H1 (cell line): ENCODE measurements around the gene HOXD11. TPM values are rescaled to one million over a fixed set of nuclear protein-coding genes. Genes with fewer than 3 reads are reported as not detected.

Experiments
- CTCF ChIA-PET: fragments of 300-600 bp; sonication (Branson Sonifier 250); formaldehyde crosslinking; loops from one replicate; lab custom pipeline; 2021; ENCODE audit not compliant: partially characterized antibody; lab: Charles Lee
- POLR2A ChIA-PET: fragments of 300-600 bp; sonication (Branson Sonifier 250); formaldehyde crosslinking; loops from one replicate; lab custom pipeline; 2021; ENCODE audit warnings: inconsistent platforms; ENCODE audit not compliant: partially characterized antibody; lab: Charles Lee
- DNase-seq, 2 experiments: peaks; one replicate each; pipeline versions ENCODE4 v3.0.0 to v3.0.0-alpha.2; 2010 to 2022; ENCODE audit warnings: low spot score in 2 of 2, low read depth in 1 of 2, mixed read lengths in 1 of 2
- FAIRE-seq: peaks from 2 replicates; lab custom pipeline; 2011; peaks lifted over from hg19 to GRCh38; lab: Jason Lieb, UNC
- H2AFZ ChIP-seq: 2 replicates; pipeline ENCODE4 v1.8.1; 2012; ENCODE audit warnings: low read length, inconsistent platforms
- H2AK5ac ChIP-seq: 2 replicates; pipeline ENCODE4 v1.6.1; 2013; ENCODE audit warnings: low read depth, low read length
- H2BK120ac ChIP-seq: replicated peaks from 2 replicates; pipeline ENCODE3; 2013; ENCODE audit warnings: low read depth, low read length, inconsistent platforms
- H2BK12ac ChIP-seq: 2 replicates; pipeline ENCODE4 v1.6.1; 2013; ENCODE audit warnings: low read depth, low read length
- H2BK15ac ChIP-seq: 2 replicates; pipeline ENCODE4 v1.6.1; 2013; ENCODE audit warnings: low read length
- H2BK20ac ChIP-seq: 2 replicates; pipeline ENCODE4 v1.6.1; 2013; ENCODE audit warnings: low read length
- H2BK5ac ChIP-seq: 2 replicates; pipeline ENCODE4 v1.6.1; 2013; ENCODE audit warnings: low read depth, low read length
- H3K14ac ChIP-seq: 2 replicates; pipeline ENCODE4 v1.6.1; 2013; ENCODE audit warnings: inconsistent platforms; ENCODE audit not compliant: insufficient read length
- H3K18ac ChIP-seq: 2 replicates; pipeline ENCODE4 v1.6.1; 2013; ENCODE audit warnings: low read length; ENCODE audit errors: extremely low read depth
- H3K23ac ChIP-seq: 2 replicates; pipeline ENCODE4 v1.6.1; 2013; ENCODE audit warnings: inconsistent platforms; ENCODE audit not compliant: insufficient read length
- H3K23me2 ChIP-seq: 2 replicates; pipeline ENCODE4 v1.6.1; 2013; ENCODE audit warnings: low read depth, low read length
- H3K27ac ChIP-seq: 2 replicates; pipeline ENCODE4 v1.6.1; 2011; ENCODE audit warnings: low read depth, low read length, inconsistent platforms
- H3K27me3 ChIP-seq, 4 experiments: replicated peaks in 1 of 4; 1 replicate in 1 of 4; 2 replicates in 3 of 4; pipeline versions ENCODE4 v1.6.1 to v1.8.1; 2011 to 2013; ENCODE audit warnings: low read length in 3 of 4, mild to moderate bottlenecking in 3 of 4, inconsistent platforms in 2 of 4, mixed read lengths in 2 of 4, moderate library complexity in 1 of 4; ENCODE audit not compliant: control insufficient read depth in 3 of 4, insufficient read depth in 3 of 4; ENCODE audit errors: extremely low read depth in 1 of 4
- H3K36me3 ChIP-seq, 4 experiments: 2 replicates each; pipeline versions ENCODE4 v1.6.1 to v1.8.1; 2011 to 2013; ENCODE audit warnings: mild to moderate bottlenecking in 4 of 4, low read length in 3 of 4, moderate library complexity in 2 of 4, control low read depth in 1 of 4, inconsistent platforms in 1 of 4; ENCODE audit not compliant: insufficient read depth in 4 of 4, control insufficient read depth in 2 of 4
- H3K4ac ChIP-seq: replicated peaks from 2 replicates; pipeline ENCODE3; 2013; ENCODE audit warnings: low read length, low read depth, mixed read lengths, inconsistent platforms; ENCODE audit not compliant: insufficient read length
- H3K4me1 ChIP-seq, 4 experiments: replicated peaks in 1 of 4; 1 replicate in 1 of 4; 2 replicates in 3 of 4; pipeline versions ENCODE4 v1.6.1 to v1.8.1; 2011 to 2013; ENCODE audit warnings: low read length in 3 of 4, inconsistent platforms in 2 of 4, mixed read lengths in 1 of 4; ENCODE audit not compliant: insufficient read depth in 4 of 4, control insufficient read depth in 3 of 4
- H3K4me2 ChIP-seq, 2 experiments: 2 replicates each; pipeline versions ENCODE4 v1.6.1 to v1.8.1; 2011 to 2013; ENCODE audit warnings: low read depth in 2 of 2, low read length in 2 of 2, control low read depth in 1 of 2, inconsistent platforms in 1 of 2, mild to moderate bottlenecking in 1 of 2; ENCODE audit not compliant: insufficient read depth in 1 of 2
- H3K4me3 ChIP-seq, 4 experiments: fragments of 200-600, 300-600 bp in 1 of 4; sonication (generic), shearing (Covaris generic), sonication (Bioruptor Twin) in 1 of 4; 2 replicates each; pipeline versions ENCODE4 v1.5.1 to v1.8.1; 2011 to 2016; ENCODE audit warnings: low read length in 4 of 4, low read depth in 3 of 4, control low read depth in 2 of 4, inconsistent platforms in 2 of 4, mild to moderate bottlenecking in 2 of 4, mixed read lengths in 1 of 4, moderate library complexity in 1 of 4; ENCODE audit not compliant: insufficient read depth in 2 of 4; ENCODE audit errors: extremely low read depth in 1 of 4
- H3K56ac ChIP-seq: replicated peaks from 2 replicates; pipeline ENCODE3; 2013; ENCODE audit warnings: low read depth, mild to moderate bottlenecking, mixed read lengths, low read length, inconsistent platforms; ENCODE audit not compliant: insufficient read length
- H3K79me1 ChIP-seq: 2 replicates; pipeline ENCODE4 v1.6.1; 2013; ENCODE audit warnings: low read depth, low read length, control low read depth
- H3K79me2 ChIP-seq, 2 experiments: 2 replicates each; pipeline versions ENCODE4 v1.6.1 to v1.8.1; 2012 to 2013; ENCODE audit warnings: low read length in 2 of 2, mild to moderate bottlenecking in 2 of 2, inconsistent platforms in 1 of 2; ENCODE audit not compliant: insufficient read depth in 2 of 2, control insufficient read depth in 1 of 2
- H3K9ac ChIP-seq, 4 experiments: replicated peaks in 1 of 4; 1 replicate in 1 of 4; 2 replicates in 3 of 4; pipeline versions ENCODE4 v1.6.1 to v1.8.1; 2011 to 2013; ENCODE audit warnings: low read depth in 3 of 4, low read length in 3 of 4, control low read depth in 2 of 4, mild to moderate bottlenecking in 2 of 4, moderate library complexity in 2 of 4, inconsistent platforms in 1 of 4; ENCODE audit errors: extremely low read depth in 1 of 4
- H3K9me3 ChIP-seq, 2 experiments: 2 replicates each; pipeline versions ENCODE4 v1.6.1 to v1.8.1; 2012 to 2013; ENCODE audit warnings: mild to moderate bottlenecking in 2 of 2, moderate library complexity in 2 of 2, control low read depth in 1 of 2, inconsistent platforms in 1 of 2, low read depth in 1 of 2, low read length in 1 of 2, mixed read lengths in 1 of 2; ENCODE audit not compliant: insufficient read depth in 2 of 2
- H4K20me1 ChIP-seq, 2 experiments: replicated peaks in 1 of 2; 2 replicates each; pipeline versions ENCODE3 to v1.8.1; 2011 to 2013; ENCODE audit warnings: inconsistent platforms in 2 of 2, low read length in 2 of 2, mild to moderate bottlenecking in 1 of 2; ENCODE audit not compliant: insufficient read depth in 2 of 2, control insufficient read depth in 1 of 2
- H4K5ac ChIP-seq: 2 replicates; pipeline ENCODE4 v1.6.1; 2013; ENCODE audit warnings: low read length, low read depth, mixed read lengths, inconsistent platforms; ENCODE audit not compliant: insufficient read length
- H4K8ac ChIP-seq: 2 replicates; pipeline ENCODE4 v1.8.0; 2013; ENCODE audit warnings: mild to moderate bottlenecking, moderate library complexity, low read length, inconsistent platforms; ENCODE audit not compliant: insufficient read depth; ENCODE audit errors: extremely low read depth
- H4K91ac ChIP-seq: replicated peaks from 2 replicates; pipeline ENCODE3; 2013; ENCODE audit warnings: low read length, mixed read lengths, inconsistent platforms; ENCODE audit not compliant: insufficient read length
- HDAC2 ChIP-seq, 2 experiments: fragments of 300-600 bp in 1 of 2; sonication (generic) in 1 of 2; IDR thresholded peaks; 2 replicates each; pipeline ENCODE4 v1.6.1; 2011 to 2012; ENCODE audit warnings: low read depth in 2 of 2, low read length in 2 of 2, mild to moderate bottlenecking in 2 of 2, moderate library complexity in 2 of 2, borderline replicate concordance in 1 of 2, inconsistent platforms in 1 of 2
- YY1 ChIP-seq: IDR thresholded peaks from 2 replicates; pipeline ENCODE4 v1.6.1; 2011; ENCODE audit warnings: low read depth, mild to moderate bottlenecking, low read length
- WGBS, 2 experiments: shearing (Covaris generic) in 1 of 2; methylation state at CpG; one replicate each; pipeline versions ENCODE4 v1.1.6 to v1.1.7; 2013 to 2015; ENCODE audit warnings: low lambda C conversion rate in 2 of 2, mixed read lengths in 2 of 2, inconsistent platforms in 1 of 2, low coverage in 1 of 2, missing lambda C conversion rate in 1 of 2; ENCODE audit not compliant: insufficient replicate concordance in 2 of 2, insufficient coverage in 1 of 2, insufficient read length in 1 of 2; ENCODE audit errors: extremely low coverage in 1 of 2, missing lambda C conversion rate in 1 of 2; 5-methylcytosine and 5-hydroxymethylcytosine counted together
- polyA plus RNA-seq, 7 experiments: library from polyadenylated mRNA; depleted of rRNA in 3 of 7; stranded (reverse) in 5 of 7; unstranded in 2 of 7; fragments of >200 nt in 5 of 7; fragments of 200-250 nt in 2 of 7; gene quantifications; 1 replicate in 5 of 7; 2 replicates in 1 of 7; 4 replicates in 1 of 7; pipeline versions ENCODE4 v1.2.1 to v1.2.3, GENCODE V29; 2011 to 2013; ENCODE audit warnings: missing spikeins in 2 of 7, mixed read lengths in 2 of 7
- total RNA-seq: library from RNA; stranded (reverse); fragmentation: NEBNext Ultra II Directional; extraction: Animal tissue kit (Norgen Biotek cat#: 25700); gene quantifications from 2 replicates; pipeline ENCODE4 v1.2.1, GENCODE V29; 2021

HOXD11 gene
- total and polyA plus RNA-seq, 2 of the 8 experiments (the other 6 are each of a cell fraction or from before 2014, with no cell fraction given), result not detected

- FAIRE-seq, result no peak
- no peak for DNase-seq
- H4K20me1 ChIP-seq, result peaks cover 23 to 43% of the 10 kb centered on the region in 2 experiments
Measured at GRCh38 chr2:176156807-176157498, 49.9 kb downstream of the HOXD11 start, which contains the start of gene HOXD3. HOXD3 (plus strand) TSS chr2:176157307; CDS start chr2:176169115, 11,808 bp downstream.

More at GRCh38 chr2:176156807-176157498, 49.9 kb downstream of the HOXD11 start, which contains the start of gene HOXD3:
- H2BK5ac ChIP-seq, result no peak within 1 kb of the TSS
- no peaks in the 10 kb centered on the region for H3K79me1 ChIP-seq
- no peak within 1 kb of the TSS for H3K56ac ChIP-seq
- H2BK15ac ChIP-seq, result no peak within 1 kb of the TSS
- WGBS, 2 experiments, result 4% methylated on average over 33 of the region's 48 CpGs; no CpG with 5 or more reads in 1 of the 2 experiments
- POLR2A ChIA-PET, result interaction anchor here (1.4 kb wide), 1 partner anchor 27 kb away, joined by 3 read pairs; no protein-coding TSS in a partner anchor
- no peak within 1 kb of the TSS; a peak in 1 of 8 replicates for H3K4me3 ChIP-seq
- H2BK12ac ChIP-seq, result no peak within 1 kb of the TSS
- no peak within 1 kb of the TSS for H3K27ac ChIP-seq
- no peaks in the 10 kb centered on the region for H3K79me2 ChIP-seq
- no peak within 1 kb of the TSS for H3K4ac ChIP-seq
- H3K27me3 ChIP-seq, result peaks cover 98 to 100% (median 100%) of the 10 kb centered on the region in 4 experiments
- no peaks in the 10 kb centered on the region for H3K9me3 ChIP-seq
- no peak within 1 kb of the TSS for H4K5ac ChIP-seq
- H4K91ac ChIP-seq, result no peak within 1 kb of the TSS
- no peak within 1 kb of the TSS for H3K9ac ChIP-seq
- TF ChIP-seq YY1, result peak; percentile 54; the same call in 1 of the 2 replicates
- no peak for TF ChIP-seq HDAC2 (IDR thresholded peaks at IDR 0.05; ENCODE audit: borderline replicate concordance in 1 of 2, low read depth in 2 of 2, low read length in 2 of 2)
- TF ChIP-seq, all 59 proteins: peak for 1
- Histone ChIP-seq H4K8ac (no peak within 1 kb of the TSS), H3K18ac (no peak within 1 kb of the TSS), H2BK120ac (no peak within 1 kb of the TSS), H3K36me3 (peaks cover 0 to 10% (median 0%) of the 10 kb centered on the region in 4 experiments; a peak in 1 of 8 replicates), H3K23me2 (no peaks in the 10 kb centered on the region), H2AFZ (no peak within 1 kb of the TSS), H3K4me1 (peaks cover 0 to 12% (median 7%) of the 10 kb centered on the region in 4 experiments; a peak in 5 of 7 replicates), H3K23ac (no peak within 1 kb of the TSS), H3K14ac (no peak within 1 kb of the TSS), H2BK20ac (no peak within 1 kb of the TSS), H2AK5ac (no peak within 1 kb of the TSS), H3K4me2 (no peak within 1 kb of the TSS)
- CTCF ChIA-PET, result interaction anchor here (0.7 to 1.1 kb wide), 2 partner anchors 30 to 861 kb away, joined by 3 to 5 read pairs; no protein-coding TSS in a partner anchor
